ENCODE measurements around the gene FGA.
A peak's percentile ranks its signal among the peaks of the same experiment; 100 is the strongest.
"Not testable (repeated sequence)": the region's sequence is repeated elsewhere in the genome, so short reads cannot be mapped to it uniquely, and the experiment has no call there.

The FGA gene

GRCh38 chr4:154606728-154607723 lies 16.5 kb upstream of the FGA start:
- no peak for DNase-seq

GRCh38 chr4:154604696-154605200 lies 14.2 kb upstream of the FGA start:
- no peak for DNase-seq

- DNase-seq = no peak
These were observed 12.7 kb upstream of the FGA start for GRCh38 chr4:154603033-154603943.

GRCh38 chr4:154602404-154603020 lies 12.0 kb upstream of the FGA start:
- DNase-seq = no peak

GRCh38 chr4:154597798-154598774 lies 7.5 kb upstream of the FGA start:
- no peak for DNase-seq

- not testable (repeated sequence) for DNase-seq
These were observed 6.7 kb upstream of the FGA start for GRCh38 chr4:154597281-154597680.

GRCh38 chr4:154595807-154596206 lies 5.3 kb upstream of the FGA start:
- DNase-seq = no peak

GRCh38 chr4:154594343-154594742 lies 3.8 kb upstream of the FGA start:
- DNase-seq = not testable (repeated sequence)

GRCh38 chr4:154593868-154594267 lies 3.3 kb upstream of the FGA start:
- peak; percentile 54 for DNase-seq

GRCh38 chr4:154591890-154592289 lies 1.3 kb upstream of the FGA start:
- no peak for DNase-seq

GRCh38 chr4:154589296-154590197 lies 995 bp downstream of the FGA start:
- DNase-seq = no peak

GRCh38 chr4:154588198-154588597 lies 2.3 kb downstream of the FGA start:
- no peak for DNase-seq

GRCh38 chr4:154586296-154587033 lies 4.1 kb downstream of the FGA start:
- DNase-seq = no peak

- DNase-seq = no peak
These were observed 5.0 kb downstream of the FGA start for GRCh38 chr4:154585369-154586018.

GRCh38 chr4:154584259-154584658 lies 6.3 kb downstream of the FGA start:
- DNase-seq = no peak

GRCh38 chr4:154583677-154584076 lies 6.9 kb downstream of the FGA start:
- DNase-seq = no peak

GRCh38 chr4:154583230-154583629 lies 7.3 kb downstream of the FGA start:
- DNase-seq = no peak

GRCh38 chr4:154582723-154583122 lies 7.8 kb downstream of the FGA start:
- no peak for DNase-seq

GRCh38 chr4:154579927-154580326 lies 10.6 kb downstream of the FGA start:
- DNase-seq = no peak

Measured in midbrain (tissue), 1 donor.